ENCODE data around the gene ANO10.
"Not testable (repeated sequence)": the region's sequence is repeated elsewhere in the genome, so short reads cannot be mapped to it uniquely, and the experiment has no call there.

The ANO10 gene

GRCh38 chr3:43544277-43544676 lies 77.5 kb downstream of the ANO10 start:
- POLR2A ChIA-PET (ENCODE audit: low non-redundant PET); DNase-seq (ENCODE audit: low spot score): not testable (repeated sequence)

GRCh38 chr3:43542328-43543043 lies 79.3 kb downstream of the ANO10 start:
- ChIA-PET CTCF (interaction anchor here (0.6 kb wide), 1 partner anchor 656 kb away, joined by 4 read pairs; no protein-coding TSS in a partner anchor), POLR2A (ENCODE audit: low non-redundant PET) (no interaction called here)
- no peak for DNase-seq (ENCODE audit: low spot score)
- no peak for TF ChIP-seq CTCF (conservative IDR thresholded peaks at IDR 0.05; ENCODE audit: low read depth)
- H3K27ac ChIP-seq = no peak overlapping the region

More at GRCh38 chr3:43544277-43544676, 77.5 kb downstream of the ANO10 start:
- CTCF ChIA-PET = interaction anchor here (0.6 to 0.7 kb wide), 3 partner anchors 182 to 327 kb away, joined by 3 read pairs; no protein-coding TSS in a partner anchor
- peak; percentile 59 for TF ChIP-seq CTCF (conservative IDR thresholded peaks at IDR 0.05; ENCODE audit: low read depth)
- not testable (repeated sequence) for H3K27ac ChIP-seq

GRCh38 chr3:43540624-43541023 lies 81.2 kb downstream of the ANO10 start:
- no peak overlapping the region for H3K27ac ChIP-seq
- ChIA-PET CTCF (interaction anchor here (0.8 kb wide), 1 partner anchor 38 kb away, joined by 3 read pairs; no protein-coding TSS in a partner anchor), POLR2A (ENCODE audit: low non-redundant PET) (no interaction called here)
- no peak for TF ChIP-seq CTCF (conservative IDR thresholded peaks at IDR 0.05; ENCODE audit: low read depth)
- no peak for DNase-seq (ENCODE audit: low spot score)

GRCh38 chr3:43539321-43539720 lies 82.5 kb downstream of the ANO10 start:
- ChIA-PET POLR2A (ENCODE audit: low non-redundant PET) (no interaction called here), CTCF (no interaction called here)
- no peak overlapping the region for H3K27ac ChIP-seq
- no peak for DNase-seq (ENCODE audit: low spot score)
- no peak for TF ChIP-seq CTCF (conservative IDR thresholded peaks at IDR 0.05; ENCODE audit: low read depth)

GRCh38 chr3:43537225-43537624 lies 84.6 kb downstream of the ANO10 start:
- ChIA-PET POLR2A (ENCODE audit: low non-redundant PET) (no interaction called here), CTCF (no interaction called here)
- no peak overlapping the region for H3K27ac ChIP-seq
- no peak for TF ChIP-seq CTCF (conservative IDR thresholded peaks at IDR 0.05; ENCODE audit: low read depth)
- no peak for DNase-seq (ENCODE audit: low spot score)

GRCh38 chr3:43534675-43535074 lies 87.1 kb downstream of the ANO10 start:
- DNase-seq (ENCODE audit: low spot score) = no peak
- CTCF ChIA-PET = no interaction called here
- POLR2A ChIA-PET (ENCODE audit: low non-redundant PET) = no interaction called here
- TF ChIP-seq CTCF (conservative IDR thresholded peaks at IDR 0.05; ENCODE audit: low read depth) = no peak
- H3K27ac ChIP-seq = no peak overlapping the region
